Mammary microvascular endothelial cell (primary cell): ENCODE results near the gene DNASE2. TPM values are rescaled to one million over a fixed set of nuclear protein-coding genes. Genes with fewer than 3 reads are reported as not detected.

ENCODE experiments used
- total RNA-seq: library from RNA; depleted of rRNA; stranded (reverse); fragments of >200 nt; gene quantifications from 2 replicates; pipeline ENCODE4 v1.2.3, GENCODE V29; 2015

The DNASE2 gene, protein sequence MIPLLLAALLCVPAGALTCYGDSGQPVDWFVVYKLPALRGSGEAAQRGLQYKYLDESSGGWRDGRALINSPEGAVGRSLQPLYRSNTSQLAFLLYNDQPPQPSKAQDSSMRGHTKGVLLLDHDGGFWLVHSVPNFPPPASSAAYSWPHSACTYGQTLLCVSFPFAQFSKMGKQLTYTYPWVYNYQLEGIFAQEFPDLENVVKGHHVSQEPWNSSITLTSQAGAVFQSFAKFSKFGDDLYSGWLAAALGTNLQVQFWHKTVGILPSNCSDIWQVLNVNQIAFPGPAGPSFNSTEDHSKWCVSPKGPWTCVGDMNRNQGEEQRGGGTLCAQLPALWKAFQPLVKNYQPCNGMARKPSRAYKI
- total RNA-seq: 36.9 and 41.3 TPM in 2 replicates

DNA sequence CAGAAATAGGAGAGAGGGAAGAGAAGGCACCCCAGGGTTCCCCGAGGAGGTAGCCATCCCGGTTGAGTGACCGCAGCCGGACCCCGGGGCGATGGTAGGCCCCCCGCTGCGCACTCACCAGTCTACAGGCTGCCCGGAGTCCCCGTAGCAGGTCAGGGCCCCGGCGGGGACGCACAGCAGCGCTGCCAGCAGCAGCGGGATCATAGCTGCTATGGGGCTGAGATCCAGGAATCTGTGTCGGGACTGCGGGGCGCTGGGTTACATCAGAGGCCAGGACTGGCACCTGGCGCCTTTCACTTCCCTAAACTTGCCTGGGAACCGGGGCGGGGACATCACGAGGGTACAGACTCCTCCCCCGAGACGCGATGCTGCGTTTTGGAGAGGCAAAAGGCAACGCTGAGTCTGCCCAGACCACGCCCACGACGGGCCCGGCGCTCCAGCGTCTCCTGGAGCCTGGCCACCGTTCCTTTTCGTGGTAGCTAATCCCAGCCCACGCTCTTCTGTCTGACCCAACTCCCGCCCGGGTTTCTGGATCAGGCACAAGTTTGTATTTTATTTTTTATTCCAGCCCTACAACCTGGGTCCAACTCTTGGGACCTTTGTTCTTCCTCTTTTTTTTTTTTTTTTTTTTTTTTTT is at the start of gene DNASE2:
Gene DNASE2, minus strand, starts transcription at position 278 of the 637 bp plus-strand sequence. Its CDS starts 74 bp downstream, at position 204.

DNA sequence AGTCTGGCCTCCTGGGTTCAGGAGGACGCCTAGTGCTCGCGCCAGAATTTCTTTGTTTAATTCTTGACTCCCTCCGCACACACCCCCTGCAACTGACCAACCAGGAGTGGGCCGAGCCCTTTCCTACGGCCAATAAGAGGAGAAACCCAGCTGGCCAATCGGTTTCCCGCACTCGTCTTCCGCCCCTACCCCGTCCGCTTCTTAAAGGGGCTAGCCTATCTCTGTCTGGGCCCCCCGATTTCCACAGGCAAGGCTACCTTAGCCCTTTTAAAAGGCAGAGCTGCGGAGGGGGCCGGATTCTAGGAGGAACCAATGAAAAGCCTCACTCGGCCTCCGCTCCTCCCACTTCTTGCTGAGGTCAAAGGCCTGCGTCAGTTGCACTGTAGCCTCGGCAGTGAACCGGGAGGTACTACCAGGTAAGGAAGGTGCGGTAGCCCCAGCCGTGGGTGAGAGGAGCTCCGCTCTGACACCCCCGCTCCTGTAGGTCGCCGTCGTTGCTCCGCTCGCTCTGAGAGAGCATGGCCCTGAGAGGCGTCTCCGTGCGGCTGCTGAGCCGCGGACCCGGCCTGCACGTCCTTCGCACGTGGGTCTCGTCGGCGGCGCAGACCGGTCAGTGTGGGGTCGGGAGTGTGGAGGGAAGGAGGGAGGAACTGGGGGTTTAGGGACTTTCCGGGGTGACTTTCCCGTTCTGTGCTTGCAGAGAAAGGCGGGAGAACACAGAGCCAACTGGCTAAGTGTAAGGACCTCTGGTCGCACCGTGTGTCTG is 9.7 kb upstream of the DNASE2 start, which contains the start of gene GCDH:
Gene GCDH, plus strand, starts transcription at position 374 of the 766 bp plus-strand sequence. Its CDS starts 145 bp downstream, at position 519.

DNA sequence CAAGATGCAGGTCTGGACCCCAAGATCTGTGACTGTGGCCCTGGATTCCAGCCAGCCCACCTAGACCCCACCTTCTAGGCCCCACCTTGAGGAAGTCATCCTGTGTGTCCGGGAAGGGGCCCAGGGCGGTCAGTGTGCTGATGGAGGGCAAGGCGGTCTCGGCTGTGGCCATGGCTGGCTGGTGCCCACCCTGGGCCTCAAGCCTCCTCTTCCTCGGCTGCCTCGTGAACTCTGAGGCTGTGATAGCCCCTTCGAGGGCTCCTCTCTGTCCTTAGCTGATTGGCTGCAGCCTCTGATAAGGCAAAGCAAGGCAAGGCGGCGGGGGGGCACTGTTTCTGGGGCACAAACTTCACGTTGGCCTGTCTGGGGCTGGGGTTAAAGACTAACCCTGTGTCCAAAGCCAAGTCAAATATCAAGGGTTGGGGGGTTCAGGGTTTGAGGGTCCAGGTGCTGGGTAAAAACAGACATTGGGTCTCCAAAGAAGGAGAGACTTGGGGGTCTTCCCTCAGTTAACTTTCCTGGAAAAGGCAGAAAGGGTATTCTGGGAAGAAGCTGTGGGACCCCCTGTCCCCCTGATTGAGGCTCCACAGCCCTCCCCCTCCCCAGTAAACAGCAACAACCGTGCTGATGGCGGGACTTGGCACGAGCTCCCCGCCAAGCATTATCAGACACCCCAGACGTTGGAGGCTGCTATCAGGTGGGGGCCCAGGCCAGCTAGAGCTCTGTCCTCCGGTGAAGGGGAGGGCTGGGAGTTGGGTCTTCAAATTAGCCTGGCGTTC is 5.9 kb upstream of the DNASE2 start, which contains the start of gene KLF1:
Gene KLF1, minus strand, starts transcription at position 233 of the 779 bp plus-strand sequence. Its CDS starts 61 bp downstream, at position 172.

DNA sequence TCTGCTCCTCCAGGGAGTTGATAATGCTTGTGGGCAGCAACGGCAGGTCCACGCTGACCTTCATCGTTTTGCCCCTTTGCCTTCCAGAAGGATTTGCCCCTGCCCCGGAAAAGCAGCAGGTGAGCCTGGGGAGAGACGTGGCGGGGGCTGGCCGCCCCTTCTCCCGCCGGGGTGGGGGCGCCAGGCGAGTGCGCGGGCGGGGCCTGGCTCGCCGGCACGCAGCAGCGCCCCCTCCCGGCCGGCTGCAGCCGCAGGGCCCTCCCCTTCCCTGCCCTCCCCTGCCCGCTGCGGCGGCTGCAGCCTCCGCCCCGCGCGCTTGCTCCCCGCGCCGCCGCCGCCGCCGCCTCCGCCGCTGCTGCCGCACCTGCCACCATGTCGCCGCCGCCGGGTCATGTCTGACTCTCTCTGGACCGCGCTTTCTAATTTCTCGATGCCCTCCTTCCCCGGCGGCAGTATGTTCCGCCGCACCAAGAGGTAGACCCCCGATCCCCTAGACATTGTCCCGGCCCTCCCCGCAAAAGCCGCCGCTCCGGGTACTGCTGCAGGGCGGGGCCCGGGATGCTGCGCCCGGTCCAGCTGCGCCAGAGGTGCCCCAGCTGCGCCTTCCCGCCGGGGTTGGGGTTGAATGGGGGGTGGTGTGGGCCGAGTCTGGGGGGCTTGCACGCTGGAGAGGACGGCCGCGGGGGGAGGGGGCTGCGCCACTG is 42.9 kb downstream of the DNASE2 start, which contains the start of gene MAST1:
Gene MAST1, plus strand, starts transcription at position 334 of the 704 bp plus-strand sequence. Its CDS starts 58 bp downstream, at position 392.

DNA sequence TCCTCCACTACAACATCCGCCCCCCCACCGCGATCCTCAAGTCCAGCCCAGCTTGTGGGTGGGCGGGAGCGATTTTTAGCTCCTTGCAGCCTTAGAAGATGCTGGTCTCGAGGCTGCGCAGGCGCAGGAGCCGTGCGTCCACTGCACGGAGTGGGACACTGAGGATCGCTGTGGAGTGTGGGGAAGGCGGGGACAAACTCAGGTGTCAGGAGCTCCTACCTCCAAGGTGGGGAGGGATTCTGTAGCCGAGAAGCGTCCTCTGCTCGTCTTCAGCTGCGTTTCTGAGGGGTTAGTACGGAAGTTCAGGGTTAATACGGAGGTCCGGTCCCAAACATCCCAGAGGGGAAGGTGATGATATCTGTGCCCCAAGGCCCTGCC is 46.7 kb downstream of the DNASE2 start, which contains the start of gene RTBDN:
Gene RTBDN, minus strand, starts transcription at position 14 of the 378 bp plus-strand sequence. CDS start 4,600 bp downstream, outside the sequence.

Other genes with a start within 250 kb of the DNASE2 start
- 54.9 and 120 TPM in 2 replicates for gene MAN2B1, start 214.7 kb downstream of the DNASE2 start, total RNA-seq
- 8.2 and 15.2 TPM in 2 replicates for gene WDR83, start 214.6 kb downstream of the DNASE2 start, total RNA-seq
- 75.2 and 80.9 TPM in 2 replicates for gene DHPS, start 199.6 kb downstream of the DNASE2 start, total RNA-seq
- gene GNG14, start 193.5 kb downstream of the DNASE2 start, total RNA-seq: not detected in 2 replicates
- 11.2 and 12.2 TPM in 2 replicates for gene FBXW9, start 184.8 kb downstream of the DNASE2 start, total RNA-seq
- 15.9 and 22.0 TPM in 2 replicates for gene TNPO2, start 157.5 kb downstream of the DNASE2 start, total RNA-seq
- gene TRIR, start 146.8 kb downstream of the DNASE2 start, total RNA-seq: 357 and 460 TPM in 2 replicates
- gene GET3, start 144.0 kb downstream of the DNASE2 start, total RNA-seq: 101 and 128 TPM in 2 replicates
- gene BEST2, start 129.7 kb downstream of the DNASE2 start, total RNA-seq: not detected in 2 replicates
- 7.1 and 9.2 TPM in 2 replicates for gene HOOK2, start 105.9 kb downstream of the DNASE2 start, total RNA-seq
- gene JUNB, start 90.0 kb downstream of the DNASE2 start, total RNA-seq: 64.7 and 67.1 TPM in 2 replicates
- gene PRDX2, start 79.6 kb downstream of the DNASE2 start, total RNA-seq: 201 and 211 TPM in 2 replicates
- not detected in 2 replicates for gene THSD8, start 79.4 kb downstream of the DNASE2 start, total RNA-seq
- 36.4 and 46.4 TPM in 2 replicates for gene RNASEH2A, start 74.9 kb downstream of the DNASE2 start, total RNA-seq
- not detected in 2 replicates for gene RTBDN, start 46.9 kb downstream of the DNASE2 start, total RNA-seq
- gene MAST1, start 42.9 kb downstream of the DNASE2 start, total RNA-seq: 2.6 TPM in 1 of 2 replicates, not detected in the other
- not detected in 2 replicates for gene KLF1, start 5.8 kb upstream of the DNASE2 start, total RNA-seq
- 32.0 and 42.9 TPM in 2 replicates for gene GCDH, start 9.7 kb upstream of the DNASE2 start, total RNA-seq
- 0.13 and 0.64 TPM in 2 replicates for gene SYCE2, start 37.8 kb upstream of the DNASE2 start, total RNA-seq
- gene FARSA, start 52.3 kb upstream of the DNASE2 start, total RNA-seq: 91.5 and 95.4 TPM in 2 replicates
- gene CALR, start 57.2 kb upstream of the DNASE2 start, total RNA-seq: 1,347 and 1,380 TPM in 2 replicates
- gene RAD23A, start 64.4 kb upstream of the DNASE2 start, total RNA-seq: 151 and 158 TPM in 2 replicates
- gene GADD45GIP1, start 75.8 kb upstream of the DNASE2 start, total RNA-seq: 70.1 and 88.1 TPM in 2 replicates
- gene DAND5, start 88.1 kb upstream of the DNASE2 start, total RNA-seq: 0.07 TPM in 1 of 2 replicates, not detected in the other
- 7.1 and 8.8 TPM in 2 replicates for gene NFIX, start 114.0 kb upstream of the DNASE2 start, total RNA-seq
- gene LYL1, start 221.4 kb upstream of the DNASE2 start, total RNA-seq: 125 and 131 TPM in 2 replicates
- 43.1 and 48.7 TPM in 2 replicates for gene TRMT1, start 235.3 kb upstream of the DNASE2 start, total RNA-seq
- 65.8 and 74.4 TPM in 2 replicates for gene NACC1, start 236.8 kb upstream of the DNASE2 start, total RNA-seq